GM18867 (cell line): ENCODE measurements around the gene TMED4.
A peak's percentile ranks its signal among the peaks of the same experiment; 100 is the strongest.
"Not testable (repeated sequence)": the region's sequence is repeated elsewhere in the genome, so short reads cannot be mapped to it uniquely, and the experiment has no call there.

Experiments
- ATAC-seq: cut with Tn5 transposase; IDR thresholded peaks from one replicate; pipeline ENCODE4 v1.9.1; 2021; ENCODE audit warnings: mild to moderate bottlenecking, moderate library complexity; ENCODE audit not compliant: unreplicated experiment

TMED4 gene

DNA sequence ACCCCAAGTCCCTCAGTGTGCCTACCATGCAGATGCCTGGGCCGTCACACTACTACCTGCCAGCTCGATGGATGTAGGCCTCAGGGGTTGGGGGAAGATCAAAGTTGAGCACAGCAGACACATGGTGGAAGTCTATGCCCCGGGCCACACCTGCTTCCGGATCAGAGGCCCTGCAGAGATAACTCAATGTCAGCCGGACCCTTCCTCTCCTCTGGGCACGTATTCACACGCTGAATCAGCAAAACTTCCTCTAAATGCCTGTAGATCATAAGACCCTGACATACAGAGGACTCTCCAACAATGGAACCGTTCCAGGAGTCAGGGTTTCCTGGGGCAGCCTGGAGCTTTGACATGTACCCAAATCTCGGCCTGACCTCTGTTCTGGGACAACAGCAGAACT, 12.1 kb downstream of the TMED4 start:
- no peak for ATAC-seq

DNA sequence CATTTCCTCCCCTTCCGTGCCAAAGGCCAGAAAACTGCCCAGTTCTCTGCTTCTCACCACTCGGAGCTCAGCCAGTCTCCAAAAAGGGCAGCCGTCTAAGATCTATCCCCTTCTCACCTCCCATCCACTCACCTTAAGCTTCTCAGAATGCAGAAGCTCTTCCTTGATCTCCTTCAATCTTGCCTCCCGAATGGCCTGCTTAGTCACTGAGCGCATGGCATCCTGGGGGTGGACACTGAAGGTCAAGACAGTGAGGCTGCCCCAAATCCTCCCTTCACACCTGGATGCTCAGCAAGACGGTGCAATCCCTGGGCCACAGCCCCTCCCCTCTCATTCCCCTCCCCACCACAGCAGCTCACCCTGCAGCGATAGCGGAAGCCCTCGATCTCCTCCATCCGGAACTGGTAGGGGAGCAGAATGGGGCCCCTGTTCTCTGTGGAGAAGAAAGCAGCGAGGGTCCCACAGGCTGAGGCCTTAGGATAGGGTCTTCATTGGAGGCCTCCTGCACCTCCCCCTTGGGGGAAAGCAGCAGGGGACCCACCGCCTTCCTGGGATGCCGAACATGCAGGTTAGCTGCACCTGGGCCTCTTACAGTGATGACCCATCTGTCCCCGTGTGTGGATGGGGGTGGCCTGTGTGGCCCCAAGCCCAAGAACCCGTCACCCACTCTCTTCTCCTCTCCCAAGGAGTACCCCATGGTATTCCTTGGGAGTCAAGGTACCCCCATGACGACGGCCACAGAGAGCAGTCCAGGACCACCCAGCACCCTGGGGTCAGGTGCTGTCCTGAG, 13.1 kb downstream of the TMED4 start:
- ATAC-seq = no peak

DNA sequence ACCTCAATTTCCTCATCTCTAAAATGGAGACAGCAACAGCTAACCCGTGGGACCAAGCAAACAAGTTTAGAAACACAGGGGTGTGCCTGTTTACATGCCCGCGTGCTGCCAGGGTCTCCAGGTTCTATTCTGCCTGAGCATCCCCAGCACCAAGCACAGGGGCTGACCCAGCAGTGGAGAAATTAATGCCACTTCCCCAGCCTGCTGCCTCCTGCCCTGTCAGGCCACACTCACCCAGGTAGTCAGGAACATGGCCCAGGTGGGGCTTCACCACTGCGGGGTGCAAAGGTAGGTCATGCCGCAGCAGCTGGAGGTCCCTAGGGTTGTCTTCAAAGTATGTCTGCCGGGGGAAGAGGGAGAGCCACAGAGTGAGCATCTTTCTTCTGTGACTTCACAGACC, 14.1 kb downstream of the TMED4 start:
- no peak for ATAC-seq

DNA sequence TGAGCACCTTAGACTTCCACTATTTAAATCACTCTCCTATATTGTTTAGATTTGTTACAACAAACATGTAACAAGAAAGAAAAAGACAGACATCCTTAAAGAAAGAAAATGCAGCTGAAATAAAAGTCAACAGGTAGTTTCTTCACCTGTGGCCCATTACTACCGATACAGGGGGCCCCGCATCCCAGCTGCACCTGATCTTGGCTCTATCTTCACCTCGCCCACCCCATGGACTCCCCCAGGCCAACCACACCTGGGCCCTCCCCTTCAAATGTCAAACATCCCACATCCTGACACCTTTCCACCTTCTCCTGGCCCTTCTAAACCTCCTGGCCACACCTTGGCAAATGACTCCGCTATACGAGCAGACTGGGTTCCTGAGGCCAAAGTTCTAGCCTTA, 15.4 kb downstream of the TMED4 start:
- no peak for ATAC-seq

DNA sequence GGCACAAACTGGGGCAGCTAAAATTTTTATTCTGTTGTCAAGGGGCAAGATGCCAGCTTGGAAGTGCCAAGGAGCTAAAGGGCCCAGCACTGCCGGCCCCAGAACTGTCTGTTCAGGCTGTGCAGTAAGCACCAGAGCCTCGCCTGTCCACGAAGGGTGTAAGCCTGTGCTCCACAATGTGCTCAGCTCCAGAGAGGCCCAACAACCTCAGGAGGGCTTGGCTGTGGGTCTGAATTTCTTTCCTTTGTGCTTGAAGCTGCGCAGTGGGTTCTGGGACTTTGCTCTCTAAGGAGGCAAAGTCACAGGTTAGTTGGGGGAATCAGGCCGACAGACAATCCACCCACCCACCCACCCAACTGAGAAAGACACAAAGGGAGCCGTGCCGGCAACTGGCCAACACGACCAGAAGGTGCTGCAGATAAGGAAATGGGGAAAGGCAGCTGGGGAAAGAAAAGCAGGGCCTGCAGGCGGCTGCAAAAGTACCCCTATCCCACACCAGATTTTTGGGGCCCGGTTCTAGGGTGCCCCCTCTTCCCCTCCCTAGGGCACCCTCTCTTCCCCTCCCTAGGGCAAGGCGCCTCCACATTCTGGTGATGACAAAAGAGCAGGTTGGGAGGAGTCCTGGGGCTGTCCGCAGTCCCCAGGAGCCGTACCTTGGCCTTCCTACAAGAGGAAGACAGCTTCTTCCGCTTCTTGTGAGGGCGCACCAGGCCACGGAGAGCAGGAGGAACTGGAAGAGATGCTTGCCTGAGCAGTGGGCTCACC, 16.1 kb downstream of the TMED4 start:
- ATAC-seq = peak; percentile 41

DNA sequence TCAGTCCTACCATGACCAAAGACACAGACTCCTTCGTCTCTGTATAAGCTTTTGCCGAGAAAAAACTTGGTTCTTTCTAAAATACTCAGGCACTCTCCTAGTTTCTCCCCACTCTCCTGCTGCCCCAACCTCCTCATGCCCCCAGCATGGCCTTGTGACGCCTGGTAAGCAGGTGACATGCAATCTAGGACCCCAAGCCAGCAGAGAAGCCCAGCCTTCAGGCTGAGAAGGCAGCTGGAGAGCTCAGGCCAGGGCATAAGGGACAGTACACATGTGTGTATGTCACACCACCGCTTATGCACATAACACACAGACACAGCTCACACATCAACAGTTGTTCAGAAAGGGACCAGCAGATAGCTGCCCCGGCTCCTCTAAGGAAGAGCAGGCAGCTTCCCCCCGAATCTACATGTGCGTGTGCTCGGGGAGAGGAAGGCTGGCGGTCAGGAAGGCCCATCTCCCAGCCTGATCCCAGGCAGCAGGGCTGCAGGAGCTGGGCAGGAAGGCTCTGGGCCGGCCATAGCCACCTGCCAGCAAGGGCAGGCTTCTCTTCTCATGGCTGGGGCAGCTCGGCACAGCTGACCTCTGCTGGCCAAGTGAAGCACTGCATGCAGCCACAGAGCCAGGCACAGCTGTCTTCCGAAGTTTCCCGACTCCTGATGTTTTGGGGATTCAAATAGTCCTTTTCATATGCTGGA, 16.8 kb downstream of the TMED4 start:
- peak; percentile 74 for ATAC-seq

DNA sequence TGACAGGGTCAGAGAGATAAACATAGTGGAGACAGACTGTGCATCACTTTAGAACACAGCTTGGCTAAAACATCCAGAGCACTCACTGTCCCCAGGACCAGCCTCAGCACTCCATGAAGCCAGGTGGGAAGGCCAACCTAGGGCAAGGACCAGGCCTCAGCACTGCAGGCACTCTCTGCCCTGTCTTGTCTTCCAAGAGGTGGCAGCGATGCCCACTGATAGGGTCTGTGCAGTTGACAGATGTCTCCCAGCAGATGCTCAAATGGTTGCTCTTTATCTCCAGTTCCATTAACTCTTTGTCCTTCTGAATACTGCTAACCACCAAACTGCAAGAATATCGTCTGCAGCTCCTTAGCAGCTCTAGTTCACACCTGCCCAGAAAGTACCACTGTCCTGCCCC, 17.4 kb downstream of the TMED4 start:
- ATAC-seq = no peak

DNA sequence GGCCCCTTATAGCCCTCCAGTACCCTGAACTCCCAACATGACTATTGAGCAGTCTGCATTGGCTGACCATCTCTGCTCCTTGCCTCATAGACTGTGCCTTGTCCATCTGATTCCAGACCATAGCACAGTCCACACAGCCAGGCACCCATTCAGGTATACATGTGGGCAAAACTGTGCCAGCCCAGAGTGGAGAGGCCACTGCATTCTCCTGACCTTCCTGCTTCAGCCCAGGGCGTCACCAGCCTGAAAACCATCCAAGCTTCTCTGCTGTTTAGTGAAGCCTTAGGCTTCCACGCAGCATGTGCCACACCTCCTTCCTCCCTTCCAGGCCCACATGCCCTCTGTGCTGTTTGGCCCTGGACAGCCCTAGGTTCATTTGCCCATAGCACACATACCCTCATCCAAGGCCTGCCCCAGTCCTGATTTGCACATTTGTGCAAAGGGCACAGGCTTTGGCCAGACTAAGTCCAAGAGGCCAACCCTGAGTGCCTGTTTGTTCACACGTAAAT, 18.8 kb downstream of the TMED4 start:
- ATAC-seq = no peak

DNA sequence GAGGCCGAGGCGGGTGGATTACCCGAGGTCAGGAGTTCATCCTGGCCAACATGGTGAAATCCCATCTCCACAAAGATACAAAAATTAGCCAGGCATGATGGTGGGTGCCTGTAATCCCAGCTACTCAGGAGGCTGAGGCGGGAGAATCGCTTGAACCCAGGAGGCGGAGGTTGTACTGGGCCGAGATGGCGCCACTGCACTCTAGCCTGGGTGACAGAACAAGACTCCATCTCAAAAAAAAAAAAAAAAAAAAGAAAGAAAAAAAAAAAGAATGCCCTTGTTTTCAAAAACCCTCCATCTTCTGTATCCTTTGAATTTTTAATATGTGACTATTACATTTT, 19.4 kb downstream of the TMED4 start:
- not testable (repeated sequence) for ATAC-seq

DNA sequence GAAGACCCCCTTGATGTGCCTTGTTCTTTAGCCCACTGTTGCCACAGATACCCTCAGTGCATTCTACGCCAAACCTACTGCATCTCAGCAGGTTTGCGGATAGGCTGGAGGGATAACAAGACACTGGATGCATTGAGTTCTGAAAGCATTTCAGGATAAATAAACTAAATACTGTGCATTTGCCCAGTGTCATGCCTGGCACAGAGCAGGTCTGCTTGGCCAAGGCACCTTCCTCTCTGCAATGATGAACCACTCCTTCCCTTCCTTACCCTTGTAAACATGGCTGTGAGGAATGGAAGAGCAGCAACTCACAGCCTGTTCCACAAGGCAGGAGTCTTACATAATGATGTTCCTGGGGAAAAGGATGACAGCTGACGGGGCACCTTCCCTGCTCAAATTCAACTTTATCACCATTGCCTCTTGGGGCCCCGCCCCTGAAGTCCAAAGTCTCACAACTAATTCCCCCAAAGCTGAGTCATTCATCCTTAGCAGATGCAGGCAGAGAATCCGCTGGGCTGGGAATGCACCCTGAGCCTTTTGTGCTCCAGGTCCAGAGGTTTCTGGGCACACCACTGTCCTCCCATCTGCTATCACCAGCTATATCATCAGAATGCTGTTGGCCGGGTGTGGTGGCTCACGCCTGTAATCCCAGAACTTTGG, 19.9 kb downstream of the TMED4 start:
- no peak for ATAC-seq

DNA sequence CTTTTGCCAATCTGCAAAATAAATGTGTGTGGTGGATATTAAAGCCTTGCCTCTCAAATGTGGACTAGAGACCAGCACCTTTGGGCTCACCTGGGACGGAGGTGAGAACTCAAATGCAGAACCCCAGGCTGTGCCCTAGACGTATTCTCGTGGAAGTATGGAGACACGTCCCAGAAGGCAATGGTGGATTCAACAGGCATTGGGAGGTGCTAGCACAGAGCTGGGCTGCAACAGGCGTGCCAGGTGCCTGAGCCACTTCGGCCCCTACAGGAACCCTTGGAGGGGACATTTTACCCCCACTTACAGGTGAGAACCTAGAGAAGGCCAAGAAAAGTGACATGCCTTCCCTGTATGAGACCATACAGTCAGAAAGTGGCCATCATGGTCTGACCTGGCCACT, 20.6 kb downstream of the TMED4 start:
- ATAC-seq = no peak

DNA sequence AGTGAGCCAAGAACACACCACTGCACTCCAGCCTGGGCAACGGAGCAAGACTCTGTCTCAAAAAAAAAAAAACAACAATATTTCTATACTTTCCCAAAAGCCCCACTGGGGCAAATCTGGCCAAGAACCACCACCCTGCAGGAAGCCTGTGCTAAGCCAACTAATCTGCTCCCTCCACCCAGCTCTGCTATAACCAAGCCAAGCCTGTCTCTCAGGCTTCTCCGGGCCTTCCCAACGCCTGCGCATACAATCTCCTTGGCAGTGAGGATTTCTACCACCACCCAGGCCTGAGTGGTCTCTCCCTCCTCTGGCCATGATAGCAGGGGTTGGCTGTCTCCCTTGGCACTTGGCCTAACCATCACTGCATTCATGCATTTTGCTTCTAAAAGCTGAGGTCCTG, 22.5 kb downstream of the TMED4 start:
- ATAC-seq = no peak

DNA sequence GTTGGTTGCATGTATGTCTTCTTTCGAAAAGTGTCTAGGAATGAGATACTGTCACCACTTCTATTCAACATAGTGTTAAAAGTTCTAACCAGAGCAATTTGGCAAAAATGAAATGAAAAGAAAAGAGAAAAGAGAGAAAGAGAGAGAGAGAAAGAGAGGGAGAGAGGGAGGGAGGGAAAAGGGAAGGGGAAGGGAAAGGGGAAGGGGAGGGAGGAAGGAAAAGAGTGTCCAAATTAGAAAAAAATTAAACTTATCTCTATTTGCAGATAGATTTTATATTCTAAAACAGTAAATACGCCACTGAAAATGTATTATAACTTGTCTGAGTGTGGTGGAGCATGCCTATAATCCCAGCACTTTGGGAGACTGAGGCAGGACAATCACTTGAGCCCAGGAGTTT, 24.5 kb downstream of the TMED4 start:
- no peak for ATAC-seq

DNA sequence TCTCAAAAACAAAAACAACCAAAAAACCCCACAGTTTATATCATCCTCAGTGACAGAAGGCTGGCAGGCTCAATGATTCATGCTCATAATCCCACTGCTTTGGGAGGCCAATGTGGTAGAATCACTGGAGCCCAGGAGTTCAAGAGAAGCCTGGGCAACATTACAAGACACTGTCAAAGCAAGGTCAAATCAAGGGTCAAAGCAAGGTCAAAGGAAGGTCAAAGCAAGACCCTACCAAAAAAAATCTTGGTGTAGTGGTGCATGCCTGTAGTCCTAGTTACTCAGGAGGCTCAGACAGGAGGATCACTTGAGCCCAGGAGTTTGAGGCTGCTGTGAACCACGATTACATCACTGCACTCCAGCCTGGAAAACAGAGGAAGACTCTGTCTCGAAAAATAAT, 26.7 kb downstream of the TMED4 start:
- ATAC-seq = no peak

DNA sequence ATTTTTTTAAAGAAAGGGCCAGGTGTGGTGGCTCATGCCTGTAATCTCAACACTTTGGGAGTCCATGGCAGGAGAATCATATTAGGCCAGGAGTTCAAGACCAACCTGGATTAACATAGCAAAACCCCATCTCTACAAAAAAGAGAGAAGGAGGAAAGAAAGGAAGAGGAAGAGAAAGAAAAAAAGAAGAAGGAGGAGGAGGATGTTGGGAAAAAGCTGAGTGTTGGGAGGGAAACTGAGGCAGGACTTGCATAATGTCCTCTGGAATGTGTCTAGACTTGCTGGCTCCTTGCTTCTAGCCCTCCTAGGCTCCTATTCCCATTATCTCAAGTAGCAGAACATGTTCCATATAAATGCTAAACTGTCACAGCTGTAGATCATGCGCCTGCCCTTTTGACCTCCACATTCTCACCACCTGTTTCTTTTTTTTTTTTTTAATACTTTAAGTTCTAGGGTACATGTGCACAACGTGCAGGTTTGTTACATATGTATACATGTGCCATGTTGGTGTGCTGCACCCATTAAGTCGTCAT, 29.5 kb downstream of the TMED4 start:
- not testable (repeated sequence) for ATAC-seq

DNA sequence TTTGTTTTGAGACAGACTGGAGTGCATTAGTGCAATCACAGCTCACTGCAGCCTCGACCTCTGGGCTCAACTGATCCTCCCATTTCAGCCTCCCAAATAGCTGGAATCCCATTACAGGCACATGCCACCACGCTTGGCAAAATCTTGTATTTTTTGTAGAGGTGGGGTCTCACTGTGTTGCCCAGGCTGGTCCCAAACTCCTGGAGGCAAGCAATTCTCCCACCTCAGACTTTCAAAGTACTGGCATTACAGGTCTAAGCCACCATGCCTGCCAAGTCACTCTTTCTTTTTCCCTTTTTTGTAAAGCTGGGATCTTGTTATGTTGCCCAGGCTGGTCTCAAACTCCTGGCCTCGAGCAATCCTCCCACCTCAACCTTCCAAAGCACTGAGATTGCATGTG, 32.6 kb downstream of the TMED4 start:
- ATAC-seq = no peak

DNA sequence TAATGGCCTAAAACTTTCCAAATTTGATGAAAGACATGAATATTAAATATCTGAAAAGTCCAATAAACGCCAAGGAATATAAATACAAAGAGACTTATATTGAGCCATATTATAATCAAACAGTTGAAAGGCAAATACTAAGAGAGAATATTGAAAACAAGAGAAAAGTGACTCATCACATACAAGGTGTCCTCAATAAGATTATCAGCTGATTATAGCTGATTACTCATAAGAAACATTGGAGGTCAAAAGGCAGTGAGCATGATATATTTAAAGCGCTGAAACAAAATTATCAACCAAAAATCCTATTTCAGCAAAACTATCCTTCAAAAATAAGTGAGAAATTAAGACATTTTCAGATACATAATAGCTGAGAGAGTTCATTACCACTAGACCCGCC, 33.1 kb downstream of the TMED4 start:
- ATAC-seq = no peak

DNA sequence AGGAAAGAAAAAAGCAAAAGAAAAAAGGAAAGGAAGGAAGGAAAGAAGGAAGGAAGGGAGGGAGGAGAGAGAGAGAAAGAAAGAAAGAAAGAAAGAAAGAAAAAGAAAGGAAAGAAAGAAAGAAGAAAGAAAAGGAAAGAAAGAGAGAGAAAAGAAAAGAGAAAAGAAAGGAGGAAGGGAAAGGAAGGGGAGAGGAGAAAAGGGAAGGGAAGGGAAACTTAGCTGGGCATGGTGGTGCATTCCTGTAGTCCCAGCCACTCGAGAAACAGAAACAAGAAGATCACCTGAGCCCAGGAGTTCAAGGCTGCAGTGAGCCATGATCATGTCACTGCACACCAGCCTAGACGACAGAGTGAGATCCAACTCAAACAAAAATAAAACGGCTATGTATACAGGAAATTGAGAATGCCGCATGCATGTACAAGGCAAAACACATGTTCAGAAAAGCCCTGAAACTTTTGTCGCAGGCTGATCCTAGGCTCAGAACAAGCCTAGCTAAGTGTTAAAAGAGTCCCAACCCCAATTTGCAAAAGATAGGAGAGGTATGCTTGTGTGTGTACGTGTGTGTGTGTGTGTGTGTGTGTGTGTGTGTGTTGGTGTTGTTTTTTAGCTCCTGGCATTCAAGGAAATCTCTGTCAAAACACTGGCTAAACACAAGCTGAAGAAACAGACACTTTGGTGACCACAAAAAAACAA, 34.3 kb downstream of the TMED4 start:
- ATAC-seq = no peak

DNA sequence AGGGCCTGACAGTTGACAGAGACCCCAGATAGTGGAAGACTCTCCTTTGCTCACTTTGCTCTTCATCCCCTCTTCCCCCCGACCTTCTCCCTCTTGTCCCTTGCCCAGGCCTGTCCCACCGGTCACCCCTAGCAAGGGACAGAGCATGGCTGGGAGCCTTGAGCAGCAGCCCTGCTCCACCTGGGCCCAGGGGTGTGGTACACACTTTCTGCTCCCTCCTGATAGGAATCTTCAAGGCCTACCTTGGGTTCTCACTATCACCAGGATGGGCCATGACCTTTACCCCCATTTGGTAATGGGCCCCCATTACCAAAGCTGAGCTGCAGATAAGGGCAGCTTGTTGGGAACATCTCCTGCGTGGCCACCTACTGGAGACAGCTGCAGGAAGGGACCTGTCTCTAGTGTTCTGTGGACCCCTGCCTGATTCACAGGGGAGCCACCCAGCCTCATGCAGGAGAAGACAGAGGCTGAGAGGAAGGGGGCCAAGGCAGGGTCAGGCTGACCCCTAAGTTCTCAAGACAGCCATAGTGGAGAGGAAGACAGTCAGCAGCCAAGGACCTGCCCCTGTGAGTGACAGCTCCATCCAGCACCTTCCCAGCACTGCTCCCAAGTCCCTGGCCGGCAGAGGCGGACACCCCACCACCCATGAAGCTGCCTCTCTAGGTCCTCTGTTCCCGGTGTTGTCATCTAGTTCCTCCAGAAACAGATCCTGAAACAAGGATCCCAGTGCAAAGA, 40.0 kb downstream of the TMED4 start:
- ATAC-seq = no peak
